HepG2 (cell line): ENCODE measurements around the gene BCAS1. TPM values are rescaled to one million over a fixed set of nuclear protein-coding genes. Genes with fewer than 3 reads are reported as not detected.

Experiments
- ERF ChIP-seq: IDR thresholded peaks from 2 replicates; pipeline ENCODE4 v1.6.1; 2018; ENCODE audit warnings: missing biosample characterization, missing genetic modification reagents
- FOXJ3 ChIP-seq: sonication (generic); formaldehyde crosslinking; IDR thresholded peaks from 2 replicates; pipeline ENCODE4 v1.4.0; 2020; ENCODE audit warnings: missing genetic modification reagents, mild to moderate bottlenecking, borderline replicate concordance
- HNRNPL ChIP-seq: fragments of 200-400 bp; formaldehyde crosslinking; IDR thresholded peaks from 2 replicates; pipeline ENCODE4 v1.6.1; 2017; ENCODE audit warnings: mild to moderate bottlenecking, low read depth, low read length
- JUN ChIP-seq: sonication (generic); formaldehyde crosslinking; IDR thresholded peaks from 2 replicates; pipeline ENCODE4 v1.4.0; 2020; ENCODE audit warnings: mild to moderate bottlenecking, missing genetic modification reagents
- RAD21 ChIP-seq: fragments of 450-650 bp; formaldehyde crosslinking; IDR thresholded peaks from 2 replicates; pipeline ENCODE4 v1.5.0; 2020; ENCODE audit warnings: mild to moderate bottlenecking
- SRY ChIP-seq: sonication (generic); formaldehyde crosslinking; IDR thresholded peaks from 2 replicates; pipeline ENCODE4 v1.8.0; 2022; ENCODE audit warnings: mild to moderate bottlenecking, missing genetic modification reagents
- TP53 ChIP-seq: sonication (generic); formaldehyde crosslinking; conservative IDR thresholded peaks from 2 replicates; pipeline ENCODE4 v1.4.0; 2020; ENCODE audit warnings: missing genetic modification reagents
- ZNF317 ChIP-seq: sonication (generic); formaldehyde crosslinking; IDR thresholded peaks from 2 replicates; pipeline ENCODE4 v1.5.0; 2020; ENCODE audit warnings: mild to moderate bottlenecking, missing genetic modification reagents
- ZNF768 ChIP-seq: sonication (generic); formaldehyde crosslinking; IDR thresholded peaks from 2 replicates; pipeline ENCODE4 v1.4.0; 2020; ENCODE audit warnings: missing genetic modification reagents
- polyA plus RNA-seq, 8 experiments: library from polyadenylated mRNA; depleted of rRNA in 3 of 8; stranded (reverse) in 7 of 8; unstranded in 1 of 8; fragments of >200 nt; fragmentation: Illumina TruSeq in 4 of 8; extraction: Trizol in 4 of 8; gene quantifications; 2 replicates each; pipeline versions ENCODE4 v1.2.1 to v1.2.3, GENCODE V29; 2011 to 2016; ENCODE audit warnings: low read depth in 4 of 8, missing spikeins in 1 of 8, mixed read lengths in 1 of 8; ENCODE audit not compliant: insufficient read depth in 1 of 8
- total RNA-seq, 5 experiments: library from RNA; depleted of rRNA; stranded (reverse); fragments of >200 nt; fragmentation: Illumina TruSeq; extraction: Trizol; gene quantifications; 2 replicates each; pipeline ENCODE4 v1.2.3, GENCODE V29; 2016; ENCODE audit warnings: low read depth in 1 of 5
- TF ChIP-seq, protein P1 (sequence below): sonication (generic); formaldehyde crosslinking; IDR thresholded peaks from 2 replicates; pipeline ENCODE4 v1.4.0; 2020; ENCODE audit warnings: missing genetic modification reagents
- TF ChIP-seq, protein P2 (sequence below): sonication (generic); formaldehyde crosslinking; IDR thresholded peaks from 2 replicates; pipeline ENCODE4 v1.4.0; 2020; ENCODE audit warnings: missing genetic modification reagents, borderline replicate concordance
- TF ChIP-seq, protein P3 (sequence below): sonication (generic); formaldehyde crosslinking; IDR thresholded peaks from 2 replicates; pipeline ENCODE4 v1.4.0; 2020; ENCODE audit warnings: missing genetic modification reagents, low read depth, mild to moderate bottlenecking, borderline replicate concordance
- TF ChIP-seq, protein P4 (sequence below): sonication (generic); formaldehyde crosslinking; IDR thresholded peaks from 2 replicates; pipeline ENCODE4 v1.4.0; 2020; ENCODE audit warnings: missing genetic modification reagents
- TF ChIP-seq, protein P5 (sequence below): IDR thresholded peaks from 2 replicates; pipeline ENCODE4 v1.6.1; 2016; ENCODE audit warnings: low read depth, missing genetic modification reagents, missing compliant biosample characterization
- TF ChIP-seq, protein P6 (sequence below): sonication (generic); formaldehyde crosslinking; IDR thresholded peaks from 2 replicates; pipeline ENCODE4 v1.5.1; 2020; ENCODE audit warnings: missing genetic modification reagents, mild to moderate bottlenecking, borderline replicate concordance

BCAS1 gene
- total and polyA plus RNA-seq, 2 of the 13 experiments (the other 11 are each of a cell fraction or from before 2014, with no cell fraction given) = 0.55 to 0.91 TPM

DNA sequence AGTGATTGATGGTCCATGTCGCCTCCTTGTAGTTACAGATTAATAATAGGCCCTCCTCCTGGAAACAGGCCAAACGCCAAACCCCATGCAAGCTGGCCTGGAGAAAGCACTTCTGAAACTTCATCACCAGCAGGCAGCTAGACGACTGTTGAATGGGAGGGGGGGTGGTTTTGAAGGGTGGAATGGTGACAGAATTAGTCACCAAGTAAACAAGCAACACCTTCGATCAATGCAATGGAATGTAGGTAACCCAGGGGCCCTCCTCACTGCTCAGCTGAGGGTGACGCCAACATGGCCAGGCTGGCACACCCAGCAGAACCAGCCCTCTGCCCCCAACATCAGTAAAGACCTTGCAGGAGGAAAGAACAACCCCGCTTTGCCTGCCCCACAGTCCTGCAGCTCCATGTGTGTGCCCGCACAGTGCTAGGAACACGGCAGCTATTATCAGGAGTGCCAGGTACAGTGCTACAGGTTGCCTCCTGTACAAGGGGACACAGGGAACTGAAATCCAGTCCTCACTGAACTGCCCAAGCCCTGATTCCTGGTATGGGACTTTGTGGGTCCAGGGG lies 2.7 kb downstream of the BCAS1 start (continued):
- TF ChIP-seq, protein P1, sequence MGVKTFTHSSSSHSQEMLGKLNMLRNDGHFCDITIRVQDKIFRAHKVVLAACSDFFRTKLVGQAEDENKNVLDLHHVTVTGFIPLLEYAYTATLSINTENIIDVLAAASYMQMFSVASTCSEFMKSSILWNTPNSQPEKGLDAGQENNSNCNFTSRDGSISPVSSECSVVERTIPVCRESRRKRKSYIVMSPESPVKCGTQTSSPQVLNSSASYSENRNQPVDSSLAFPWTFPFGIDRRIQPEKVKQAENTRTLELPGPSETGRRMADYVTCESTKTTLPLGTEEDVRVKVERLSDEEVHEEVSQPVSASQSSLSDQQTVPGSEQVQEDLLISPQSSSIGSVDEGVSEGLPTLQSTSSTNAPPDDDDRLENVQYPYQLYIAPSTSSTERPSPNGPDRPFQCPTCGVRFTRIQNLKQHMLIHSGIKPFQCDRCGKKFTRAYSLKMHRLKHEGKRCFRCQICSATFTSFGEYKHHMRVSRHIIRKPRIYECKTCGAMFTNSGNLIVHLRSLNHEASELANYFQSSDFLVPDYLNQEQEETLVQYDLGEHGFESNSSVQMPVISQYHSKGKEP (CRISPR knock-in tag) = no peak
- TF ChIP-seq, protein P2, sequence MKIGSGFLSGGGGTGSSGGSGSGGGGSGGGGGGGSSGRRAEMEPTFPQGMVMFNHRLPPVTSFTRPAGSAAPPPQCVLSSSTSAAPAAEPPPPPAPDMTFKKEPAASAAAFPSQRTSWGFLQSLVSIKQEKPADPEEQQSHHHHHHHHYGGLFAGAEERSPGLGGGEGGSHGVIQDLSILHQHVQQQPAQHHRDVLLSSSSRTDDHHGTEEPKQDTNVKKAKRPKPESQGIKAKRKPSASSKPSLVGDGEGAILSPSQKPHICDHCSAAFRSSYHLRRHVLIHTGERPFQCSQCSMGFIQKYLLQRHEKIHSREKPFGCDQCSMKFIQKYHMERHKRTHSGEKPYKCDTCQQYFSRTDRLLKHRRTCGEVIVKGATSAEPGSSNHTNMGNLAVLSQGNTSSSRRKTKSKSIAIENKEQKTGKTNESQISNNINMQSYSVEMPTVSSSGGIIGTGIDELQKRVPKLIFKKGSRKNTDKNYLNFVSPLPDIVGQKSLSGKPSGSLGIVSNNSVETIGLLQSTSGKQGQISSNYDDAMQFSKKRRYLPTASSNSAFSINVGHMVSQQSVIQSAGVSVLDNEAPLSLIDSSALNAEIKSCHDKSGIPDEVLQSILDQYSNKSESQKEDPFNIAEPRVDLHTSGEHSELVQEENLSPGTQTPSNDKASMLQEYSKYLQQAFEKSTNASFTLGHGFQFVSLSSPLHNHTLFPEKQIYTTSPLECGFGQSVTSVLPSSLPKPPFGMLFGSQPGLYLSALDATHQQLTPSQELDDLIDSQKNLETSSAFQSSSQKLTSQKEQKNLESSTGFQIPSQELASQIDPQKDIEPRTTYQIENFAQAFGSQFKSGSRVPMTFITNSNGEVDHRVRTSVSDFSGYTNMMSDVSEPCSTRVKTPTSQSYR (CRISPR knock-in tag) = peak; percentile 74; the same call in 1 of the 2 replicates
- TF ChIP-seq, protein P3, sequence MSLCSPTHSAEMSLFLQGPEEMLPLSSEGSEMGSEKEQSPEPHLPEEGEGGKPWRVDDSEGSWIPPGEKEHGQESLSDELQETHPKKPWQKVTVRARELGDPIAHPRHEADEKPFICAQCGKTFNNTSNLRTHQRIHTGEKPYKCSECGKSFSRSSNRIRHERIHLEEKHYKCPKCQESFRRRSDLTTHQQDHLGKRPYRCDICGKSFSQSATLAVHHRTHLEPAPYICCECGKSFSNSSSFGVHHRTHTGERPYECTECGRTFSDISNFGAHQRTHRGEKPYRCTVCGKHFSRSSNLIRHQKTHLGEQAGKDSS (CRISPR knock-in tag) = peak; percentile 53; the same call in 1 of the 2 replicates
- peak; percentile 21 for TF ChIP-seq RAD21 (CRISPR knock-in tag)
- TF ChIP-seq, protein P4, sequence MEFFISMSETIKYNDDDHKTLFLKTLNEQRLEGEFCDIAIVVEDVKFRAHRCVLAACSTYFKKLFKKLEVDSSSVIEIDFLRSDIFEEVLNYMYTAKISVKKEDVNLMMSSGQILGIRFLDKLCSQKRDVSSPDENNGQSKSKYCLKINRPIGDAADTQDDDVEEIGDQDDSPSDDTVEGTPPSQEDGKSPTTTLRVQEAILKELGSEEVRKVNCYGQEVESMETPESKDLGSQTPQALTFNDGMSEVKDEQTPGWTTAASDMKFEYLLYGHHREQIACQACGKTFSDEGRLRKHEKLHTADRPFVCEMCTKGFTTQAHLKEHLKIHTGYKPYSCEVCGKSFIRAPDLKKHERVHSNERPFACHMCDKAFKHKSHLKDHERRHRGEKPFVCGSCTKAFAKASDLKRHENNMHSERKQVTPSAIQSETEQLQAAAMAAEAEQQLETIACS = no peak
- TF ChIP-seq, protein P5, sequence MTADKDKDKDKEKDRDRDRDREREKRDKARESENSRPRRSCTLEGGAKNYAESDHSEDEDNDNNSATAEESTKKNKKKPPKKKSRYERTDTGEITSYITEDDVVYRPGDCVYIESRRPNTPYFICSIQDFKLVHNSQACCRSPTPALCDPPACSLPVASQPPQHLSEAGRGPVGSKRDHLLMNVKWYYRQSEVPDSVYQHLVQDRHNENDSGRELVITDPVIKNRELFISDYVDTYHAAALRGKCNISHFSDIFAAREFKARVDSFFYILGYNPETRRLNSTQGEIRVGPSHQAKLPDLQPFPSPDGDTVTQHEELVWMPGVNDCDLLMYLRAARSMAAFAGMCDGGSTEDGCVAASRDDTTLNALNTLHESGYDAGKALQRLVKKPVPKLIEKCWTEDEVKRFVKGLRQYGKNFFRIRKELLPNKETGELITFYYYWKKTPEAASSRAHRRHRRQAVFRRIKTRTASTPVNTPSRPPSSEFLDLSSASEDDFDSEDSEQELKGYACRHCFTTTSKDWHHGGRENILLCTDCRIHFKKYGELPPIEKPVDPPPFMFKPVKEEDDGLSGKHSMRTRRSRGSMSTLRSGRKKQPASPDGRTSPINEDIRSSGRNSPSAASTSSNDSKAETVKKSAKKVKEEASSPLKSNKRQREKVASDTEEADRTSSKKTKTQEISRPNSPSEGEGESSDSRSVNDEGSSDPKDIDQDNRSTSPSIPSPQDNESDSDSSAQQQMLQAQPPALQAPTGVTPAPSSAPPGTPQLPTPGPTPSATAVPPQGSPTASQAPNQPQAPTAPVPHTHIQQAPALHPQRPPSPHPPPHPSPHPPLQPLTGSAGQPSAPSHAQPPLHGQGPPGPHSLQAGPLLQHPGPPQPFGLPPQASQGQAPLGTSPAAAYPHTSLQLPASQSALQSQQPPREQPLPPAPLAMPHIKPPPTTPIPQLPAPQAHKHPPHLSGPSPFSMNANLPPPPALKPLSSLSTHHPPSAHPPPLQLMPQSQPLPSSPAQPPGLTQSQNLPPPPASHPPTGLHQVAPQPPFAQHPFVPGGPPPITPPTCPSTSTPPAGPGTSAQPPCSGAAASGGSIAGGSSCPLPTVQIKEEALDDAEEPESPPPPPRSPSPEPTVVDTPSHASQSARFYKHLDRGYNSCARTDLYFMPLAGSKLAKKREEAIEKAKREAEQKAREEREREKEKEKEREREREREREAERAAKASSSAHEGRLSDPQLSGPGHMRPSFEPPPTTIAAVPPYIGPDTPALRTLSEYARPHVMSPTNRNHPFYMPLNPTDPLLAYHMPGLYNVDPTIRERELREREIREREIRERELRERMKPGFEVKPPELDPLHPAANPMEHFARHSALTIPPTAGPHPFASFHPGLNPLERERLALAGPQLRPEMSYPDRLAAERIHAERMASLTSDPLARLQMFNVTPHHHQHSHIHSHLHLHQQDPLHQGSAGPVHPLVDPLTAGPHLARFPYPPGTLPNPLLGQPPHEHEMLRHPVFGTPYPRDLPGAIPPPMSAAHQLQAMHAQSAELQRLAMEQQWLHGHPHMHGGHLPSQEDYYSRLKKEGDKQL (CRISPR knock-in tag) = peak; percentile 70; the same call in 1 of the 2 replicates
- TF ChIP-seq TP53 (CRISPR knock-in tag) = no peak
- TF ChIP-seq ERF = peak; percentile 85; the same call in 1 of the 2 replicates
- TF ChIP-seq JUN (CRISPR knock-in tag) = peak; percentile 99
- no peak for TF ChIP-seq ZNF768
- TF ChIP-seq, protein P6, sequence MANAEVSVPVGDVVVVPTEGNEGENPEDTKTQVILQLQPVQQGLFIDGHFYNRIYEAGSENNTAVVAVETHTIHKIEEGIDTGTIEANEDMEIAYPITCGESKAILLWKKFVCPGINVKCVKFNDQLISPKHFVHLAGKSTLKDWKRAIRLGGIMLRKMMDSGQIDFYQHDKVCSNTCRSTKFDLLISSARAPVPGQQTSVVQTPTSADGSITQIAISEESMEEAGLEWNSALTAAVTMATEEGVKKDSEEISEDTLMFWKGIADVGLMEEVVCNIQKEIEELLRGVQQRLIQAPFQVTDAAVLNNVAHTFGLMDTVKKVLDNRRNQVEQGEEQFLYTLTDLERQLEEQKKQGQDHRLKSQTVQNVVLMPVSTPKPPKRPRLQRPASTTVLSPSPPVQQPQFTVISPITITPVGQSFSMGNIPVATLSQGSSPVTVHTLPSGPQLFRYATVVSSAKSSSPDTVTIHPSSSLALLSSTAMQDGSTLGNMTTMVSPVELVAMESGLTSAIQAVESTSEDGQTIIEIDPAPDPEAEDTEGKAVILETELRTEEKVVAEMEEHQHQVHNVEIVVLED (CRISPR knock-in tag) = no peak; the same call in 1 of the 2 replicates
- TF ChIP-seq HNRNPL = peak; percentile 95
- TF ChIP-seq ZNF317 (CRISPR knock-in tag) = 0 out of 2 replicates have a peak, but pooled peaks have one; percentile 67
- no peak; the same call in 1 of the 2 replicates for TF ChIP-seq SRY (CRISPR knock-in tag)
- peak; percentile 75 for TF ChIP-seq FOXJ3 (CRISPR knock-in tag)
